ENCODE measurements around the gene ALKBH3.

The ALKBH3 gene

DNA sequence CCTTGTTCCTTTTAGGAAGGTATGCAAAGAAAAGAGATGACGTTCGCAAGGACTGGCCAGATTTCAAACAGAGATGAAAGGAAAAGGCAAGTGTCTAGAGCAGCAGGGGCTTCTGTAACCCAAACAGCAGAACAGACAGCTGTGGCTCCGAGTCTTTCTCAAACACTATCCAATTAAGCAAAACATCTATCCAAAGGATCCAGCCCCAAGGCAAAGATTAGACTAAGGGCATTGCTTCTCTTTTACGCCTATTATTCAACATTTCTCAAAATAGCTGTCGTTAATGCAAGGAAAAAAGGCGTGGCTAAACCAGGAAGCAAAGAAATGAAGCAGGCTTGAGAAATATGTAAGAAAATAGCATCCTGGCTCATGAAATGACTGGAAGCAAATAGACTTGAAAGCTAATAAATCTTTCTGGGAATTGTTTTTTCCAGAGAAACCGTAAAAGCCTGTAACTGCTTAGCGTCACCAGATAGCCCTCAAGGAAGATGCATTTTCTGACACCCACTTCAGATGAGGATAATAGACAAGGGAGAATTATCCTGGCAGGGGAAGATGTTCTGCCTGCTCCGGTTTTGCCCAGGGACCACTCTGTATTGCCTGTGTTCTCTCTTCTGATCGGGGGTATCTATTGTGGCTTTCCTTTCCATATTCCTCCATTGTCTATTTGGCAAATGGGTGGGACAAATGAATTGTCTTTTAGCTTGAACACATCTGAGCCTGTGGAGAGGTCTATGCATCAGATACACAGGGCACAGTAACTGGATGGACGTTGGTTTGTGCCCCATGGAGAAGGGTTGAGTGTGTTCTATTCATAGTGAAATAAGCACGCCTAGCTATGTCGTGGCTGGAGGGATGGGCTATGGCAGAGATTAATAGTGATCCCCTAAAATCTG lies 82.0 kb downstream of the ALKBH3 start:
- DNase-seq (ENCODE audit: low read depth), result no peak

DNA sequence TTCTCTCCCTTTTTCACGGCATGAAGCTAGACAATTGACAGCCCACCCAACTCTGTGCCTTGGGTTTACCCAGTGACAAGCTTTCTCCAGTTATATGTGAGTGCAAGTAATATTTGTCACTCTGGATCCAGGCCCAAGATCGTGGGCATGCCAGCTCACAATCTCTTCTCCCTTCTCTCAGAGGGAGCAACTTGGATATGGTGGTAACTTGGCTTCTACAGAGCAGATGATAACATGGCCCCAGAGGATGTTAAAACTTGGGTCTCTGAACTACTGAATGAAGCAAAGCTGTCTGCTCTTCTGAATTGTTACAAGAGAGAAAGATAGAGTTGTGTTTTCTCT lies 82.6 kb downstream of the ALKBH3 start:
- DNase-seq (ENCODE audit: low read depth), result no peak

DNA sequence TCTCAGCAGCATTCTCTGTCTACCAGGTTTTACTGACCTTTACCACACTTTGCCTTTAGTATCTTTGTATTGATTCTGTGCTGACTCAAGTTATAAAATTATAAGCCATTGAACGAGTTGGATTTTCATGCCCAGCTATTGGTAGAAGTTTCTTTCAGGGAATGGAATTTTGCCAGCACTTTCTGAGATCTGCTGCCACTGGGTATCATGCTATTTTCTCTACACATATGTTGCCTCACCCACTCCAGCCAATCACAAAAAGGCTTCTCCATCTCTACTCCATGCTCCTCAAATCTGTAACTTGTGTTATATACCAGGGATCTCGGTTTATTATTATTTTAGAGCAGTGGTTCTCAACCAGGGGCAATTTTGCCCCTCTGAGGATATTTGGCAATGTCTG lies 87.0 kb downstream of the ALKBH3 start:
- no peak for DNase-seq (ENCODE audit: low read depth)

DNA sequence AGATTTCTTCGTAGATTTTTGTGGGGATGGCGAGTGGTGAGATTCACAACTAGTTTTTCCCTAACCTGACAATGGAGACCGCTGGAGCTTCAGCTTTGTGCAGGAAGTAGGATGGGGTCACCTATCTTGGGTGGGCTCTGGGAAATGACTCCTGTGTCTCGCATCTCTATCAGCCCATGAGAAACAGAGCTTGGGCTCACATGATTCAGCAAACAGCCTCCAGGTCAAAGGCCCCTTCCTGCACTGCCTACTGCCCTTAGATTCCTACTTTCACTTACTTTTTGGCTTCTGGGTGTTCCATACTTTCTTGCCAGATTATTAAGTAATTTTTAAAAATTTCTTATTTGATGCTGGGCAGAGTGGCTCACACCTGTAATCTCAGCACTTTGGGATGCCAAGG lies 88.1 kb downstream of the ALKBH3 start:
- DNase-seq (ENCODE audit: low read depth), result no peak

DNA sequence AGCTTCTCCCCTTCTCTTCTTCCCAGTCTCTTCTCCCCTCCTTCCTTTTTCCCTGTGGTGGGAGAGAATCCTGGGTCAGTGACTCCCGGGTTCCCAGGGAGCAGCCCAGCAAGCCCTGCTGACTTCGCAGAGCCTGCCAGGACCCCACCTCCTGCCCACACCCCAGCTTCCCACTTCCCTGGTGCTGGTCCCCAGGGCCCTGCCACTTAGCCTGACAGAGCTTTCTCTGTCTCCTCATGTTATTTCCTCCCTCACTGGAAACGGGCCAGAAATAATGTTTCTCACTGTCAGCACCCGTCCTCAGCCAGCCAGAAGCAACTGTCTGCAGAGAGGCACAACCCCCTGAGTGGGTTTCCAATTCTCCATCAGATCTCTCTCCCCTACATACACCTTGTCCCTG lies 88.9 kb downstream of the ALKBH3 start:
- no peak for DNase-seq (ENCODE audit: low read depth)
